OCI-LY7 (cell line): Measurements from ENCODE around the gene SLC43A2. TPM values are rescaled to one million over a fixed set of nuclear protein-coding genes. Genes with fewer than 3 reads are reported as not detected.

Experiments used
- BruUV-seq: library from RNA; stranded (reverse); fragments of 400-500 nt; replicated peaks from 2 replicates; lab custom pipeline; 2021; lab: Mats Ljungman, UMichigan
- CTCF ChIA-PET: fragments of 300-600 bp; sonication (Branson Sonifier 250); formaldehyde crosslinking; loops from one replicate; lab custom pipeline; 2022; ENCODE audit warnings: antibody characterized with exemption; ENCODE audit not compliant: unreplicated experiment; lab: Charles Lee
- POLR2A ChIA-PET: fragments of 300-600 bp; sonication (Branson Sonifier 250); formaldehyde crosslinking; loops from one replicate; lab custom pipeline; 2022; ENCODE audit warnings: antibody characterized with exemption; lab: Charles Lee
- DNase-seq: peaks from one replicate; pipeline ENCODE4 v3.0.0-alpha.2; 2015; ENCODE audit warnings: low spot score
- H2AFZ ChIP-seq: fragments of 200-600 bp; sonication (generic), shearing (Covaris generic); 2 replicates; pipeline ENCODE4 v1.6.1; 2014; ENCODE audit warnings: mild to moderate bottlenecking, antibody characterized with exemption, low read length, moderate library complexity
- H3K27ac ChIP-seq: fragments of 200-600 bp; sonication (generic); 2 replicates; pipeline ENCODE4 v1.5.1; 2014; ENCODE audit warnings: mixed run types, low read depth, mild to moderate bottlenecking, moderate library complexity, low read length, inconsistent platforms; ENCODE audit not compliant: poor library complexity, severe bottlenecking
- H3K36me3 ChIP-seq: fragments of 200-600 bp; sonication (generic); 2 replicates; pipeline ENCODE4 v1.6.1; 2014; ENCODE audit warnings: mild to moderate bottlenecking, antibody characterized with exemption, low read length, moderate library complexity, mixed read lengths; ENCODE audit not compliant: insufficient read depth
- H3K4me1 ChIP-seq: fragments of 200-600 bp; sonication (generic); 2 replicates; pipeline ENCODE4 v1.5.1; 2014; ENCODE audit warnings: mild to moderate bottlenecking, low read length; ENCODE audit not compliant: insufficient read depth, poor library complexity, severe bottlenecking
- H3K4me2 ChIP-seq: fragments of 200-600 bp; sonication (generic); 2 replicates; pipeline ENCODE4 v1.6.1; 2014; ENCODE audit warnings: mild to moderate bottlenecking, low read length
- H3K4me3 ChIP-seq: fragments of 200-600 bp; sonication (generic); 2 replicates; pipeline ENCODE4 v1.5.1; 2014; ENCODE audit warnings: mild to moderate bottlenecking, low read depth, low read length; ENCODE audit not compliant: poor library complexity, severe bottlenecking
- H3K79me2 ChIP-seq: fragments of 200-600 bp; sonication (generic); 2 replicates; pipeline ENCODE4 v1.6.1; 2016; ENCODE audit warnings: low read depth, mild to moderate bottlenecking, low read length, moderate library complexity, mixed read lengths; ENCODE audit not compliant: insufficient read depth
- H3K9me2 ChIP-seq: fragments of 200-600 bp; sonication (generic); 2 replicates; pipeline ENCODE4 v1.6.1; 2016; ENCODE audit warnings: mild to moderate bottlenecking, low read length, mixed read lengths; ENCODE audit not compliant: insufficient read depth
- H3K9me3 ChIP-seq: fragments of 200-600 bp; sonication (generic); 2 replicates; pipeline ENCODE4 v1.6.1; 2014; ENCODE audit warnings: mild to moderate bottlenecking, mixed run types, low read length, mixed read lengths
- H4K20me1 ChIP-seq: fragments of 200-600 bp; sonication (generic); 2 replicates; pipeline ENCODE4 v1.6.1; 2014; ENCODE audit warnings: mild to moderate bottlenecking, antibody characterized with exemption, low read length, moderate library complexity, mixed read lengths; ENCODE audit not compliant: insufficient read depth
- EZH2phosphoT487 ChIP-seq: fragments of 200-600 bp; sonication (generic); IDR thresholded peaks from 2 replicates; pipeline ENCODE4 v1.6.1; 2018; ENCODE audit warnings: low read depth, borderline replicate concordance, mild to moderate bottlenecking, mixed run types, antibody characterized with exemption, low read length, moderate library complexity, mixed read lengths
- intact Hi-C: fragments of 100-400 bp; cut with micrococcal nuclease; formaldehyde crosslinking; loops from one replicate; pipeline ENCODE4 v1.10.0; 2022; ENCODE audit not compliant: unreplicated experiment
- total RNA-seq, 2 experiments: library from RNA; depleted of rRNA in 1 of 2; stranded (reverse); fragments of >200 nt in 1 of 2; shearing (Covaris generic) in 1 of 2; gene quantifications; 2 replicates each; pipeline ENCODE4 v1.2.3, GENCODE V29; 2014 to 2022
- TF ChIP-seq, protein P1 (sequence below): fragments of 200-600 bp; sonication (generic); conservative IDR thresholded peaks from 2 replicates; pipeline ENCODE4 v1.5.1; 2014; ENCODE audit warnings: mild to moderate bottlenecking, antibody characterized with exemption, low read length, moderate library complexity, mixed read lengths

The SLC43A2 gene
- total RNA-seq, 2 experiments from 2014 or later = 9.2 to 17.1 TPM

DNA sequence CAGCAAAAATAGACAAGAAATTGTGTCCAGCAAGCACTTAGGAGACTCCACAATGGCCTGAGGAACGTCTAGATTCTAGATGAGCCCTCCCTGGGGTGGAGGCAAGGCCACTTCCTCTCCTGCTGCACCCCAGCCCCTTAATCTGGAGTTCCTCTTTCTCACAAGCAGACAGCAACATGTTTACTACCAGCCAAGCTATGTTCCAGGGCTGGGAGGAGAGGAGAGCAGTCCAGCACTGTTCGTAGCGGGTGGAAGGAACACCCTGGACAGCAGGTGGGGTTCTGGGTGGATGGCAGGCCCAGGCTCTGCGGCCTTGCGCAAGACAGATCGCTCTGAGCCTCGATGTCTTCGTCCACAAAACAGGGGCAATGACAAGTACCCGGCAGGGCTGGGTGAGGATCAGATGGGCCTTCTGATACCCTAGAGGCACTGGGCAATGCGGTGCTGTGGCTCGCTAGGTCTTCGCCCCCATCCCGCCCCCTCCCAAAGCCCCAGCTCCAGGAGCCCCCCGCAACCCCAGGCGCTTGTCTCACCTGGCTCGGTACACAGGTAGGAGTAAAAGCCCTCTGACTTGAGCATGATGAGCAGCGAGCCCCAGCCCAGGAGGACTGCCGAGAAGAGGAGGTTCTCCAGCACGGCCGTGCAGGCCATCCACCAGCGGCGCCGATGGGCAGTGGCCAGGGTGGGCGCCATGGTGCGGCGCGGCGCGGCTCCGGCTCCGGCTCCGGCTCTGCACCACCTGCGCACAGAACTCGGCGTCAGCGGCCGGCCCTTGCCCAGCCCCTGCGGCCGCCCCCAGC, 1.3 kb downstream of the SLC43A2 start:
- Histone ChIP-seq H3K36me3 (peaks cover 5% of the 10 kb centered on the region), H3K4me2 (peak overlapping the region; percentile 90), H3K4me3 (peak overlapping the region; percentile 80), H3K9me2 (no peaks in the 10 kb centered on the region), H2AFZ (peak overlapping the region; percentile 33), H3K4me1 (peaks cover 58% of the 10 kb centered on the region), H3K9me3 (no peaks in the 10 kb centered on the region), H3K27ac (peak overlapping the region; percentile 79), H4K20me1 (no peaks in the 10 kb centered on the region), H3K79me2 (no peaks in the 10 kb centered on the region)
- peak; percentile 82 for DNase-seq
- intact Hi-C loops = loop anchor here (1.0 to 5.0 kb wide), 2 partner anchors 34 to 110 kb away; partner anchors contain the start of gene INPP5K
- POLR2A ChIA-PET = interaction anchor here (0.7 to 0.9 kb wide), 2 partner anchors 61 to 277 kb away, joined by 3 to 4 read pairs; no protein-coding TSS in a partner anchor
- CTCF ChIA-PET = interaction anchor here (0.6 to 0.7 kb wide), 3 partner anchors 35 to 53 kb away, joined by 3 to 15 read pairs (median 5); no protein-coding TSS in a partner anchor
- BruUV-seq = no TSS peak
- no peak for TF ChIP-seq EZH2phosphoT487
- TF ChIP-seq, protein P1, sequence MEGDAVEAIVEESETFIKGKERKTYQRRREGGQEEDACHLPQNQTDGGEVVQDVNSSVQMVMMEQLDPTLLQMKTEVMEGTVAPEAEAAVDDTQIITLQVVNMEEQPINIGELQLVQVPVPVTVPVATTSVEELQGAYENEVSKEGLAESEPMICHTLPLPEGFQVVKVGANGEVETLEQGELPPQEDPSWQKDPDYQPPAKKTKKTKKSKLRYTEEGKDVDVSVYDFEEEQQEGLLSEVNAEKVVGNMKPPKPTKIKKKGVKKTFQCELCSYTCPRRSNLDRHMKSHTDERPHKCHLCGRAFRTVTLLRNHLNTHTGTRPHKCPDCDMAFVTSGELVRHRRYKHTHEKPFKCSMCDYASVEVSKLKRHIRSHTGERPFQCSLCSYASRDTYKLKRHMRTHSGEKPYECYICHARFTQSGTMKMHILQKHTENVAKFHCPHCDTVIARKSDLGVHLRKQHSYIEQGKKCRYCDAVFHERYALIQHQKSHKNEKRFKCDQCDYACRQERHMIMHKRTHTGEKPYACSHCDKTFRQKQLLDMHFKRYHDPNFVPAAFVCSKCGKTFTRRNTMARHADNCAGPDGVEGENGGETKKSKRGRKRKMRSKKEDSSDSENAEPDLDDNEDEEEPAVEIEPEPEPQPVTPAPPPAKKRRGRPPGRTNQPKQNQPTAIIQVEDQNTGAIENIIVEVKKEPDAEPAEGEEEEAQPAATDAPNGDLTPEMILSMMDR = no peak

DNA sequence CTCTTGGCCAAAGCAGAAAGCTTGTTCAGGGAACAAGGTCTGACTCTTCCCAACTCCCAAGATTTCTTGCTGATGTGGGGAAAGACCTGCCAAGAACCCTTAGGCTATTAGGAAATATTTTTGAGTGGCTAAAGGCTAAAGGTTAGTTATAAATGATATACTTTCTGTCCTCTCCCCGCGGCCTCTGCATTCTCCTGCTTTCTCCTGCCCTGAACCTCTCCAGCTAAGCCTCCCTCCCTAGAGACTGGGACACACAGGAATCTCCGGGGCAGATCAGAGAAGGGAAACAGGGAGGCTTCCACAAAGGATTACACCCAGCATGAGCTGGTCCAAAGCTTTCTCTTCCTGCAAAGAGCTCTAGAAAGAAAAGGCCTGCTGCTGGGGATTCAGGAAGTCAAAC, 2.3 kb downstream of the SLC43A2 start:
- H2AFZ ChIP-seq = peak overlapping the region; percentile 33; the same call in 1 of the 2 replicates
- H3K4me3 ChIP-seq = peak overlapping the region; percentile 80
- H4K20me1 ChIP-seq = no peaks in the 10 kb centered on the region
- DNase-seq = no peak
- BruUV-seq = no TSS peak
- TF ChIP-seq EZH2phosphoT487 = no peak
- TF ChIP-seq, protein P1 = no peak
- ChIA-PET CTCF (no interaction called here), POLR2A (interaction anchor here (0.8 to 1.3 kb wide), 3 partner anchors 8 to 278 kb away, joined by 3 to 5 read pairs (median 4); no protein-coding TSS in a partner anchor)
- no peaks in the 10 kb centered on the region for H3K9me2 ChIP-seq
- peaks cover 52% of the 10 kb centered on the region for H3K4me1 ChIP-seq
- no peaks in the 10 kb centered on the region for H3K9me3 ChIP-seq
- peaks cover 5% of the 10 kb centered on the region for H3K36me3 ChIP-seq
- intact Hi-C loops = loop anchor here (5.0 kb wide), 1 partner anchor 109 kb away; the partner anchor contains the start of gene INPP5K
- H3K4me2 ChIP-seq = peak overlapping the region; percentile 90
- H3K27ac ChIP-seq = peak overlapping the region; percentile 79
- no peaks in the 10 kb centered on the region for H3K79me2 ChIP-seq
